Neural progenitor cell (in vitro differentiated cells): ENCODE data around the gene PHAX. TPM values are rescaled to one million over a fixed set of nuclear protein-coding genes. Genes with fewer than 3 reads are reported as not detected.
"Not testable (repeated sequence)": the region's sequence is repeated elsewhere in the genome, so short reads cannot be mapped to it uniquely, and the experiment has no call there.

Source experiments
- DNase-seq: peaks from one replicate; pipeline ENCODE4 v3.0.0-alpha.2; 2016; ENCODE audit warnings: low spot score
- H2AFZ ChIP-seq: fragments of 200-600 bp; sonication (generic); replicated peaks from 2 replicates; pipeline ENCODE4 v1.6.1; 2016; ENCODE audit warnings: antibody characterized with exemption
- H3F3A ChIP-seq: fragments of 200-600 bp; sonication (generic); 2 replicates; pipeline ENCODE4 v1.6.1; 2016; ENCODE audit warnings: antibody characterized with exemption, low read depth
- H3K27ac ChIP-seq: fragments of 200-600 bp; sonication (generic); 2 replicates; pipeline ENCODE4 v1.5.1; 2016; ENCODE audit warnings: mild to moderate bottlenecking
- H3K27me3 ChIP-seq: fragments of 200-600 bp; sonication (generic); 2 replicates; pipeline ENCODE4 v1.6.1; 2016; ENCODE audit warnings: mild to moderate bottlenecking, moderate library complexity
- H3K36me3 ChIP-seq: fragments of 200-600 bp; sonication (generic); 2 replicates; pipeline ENCODE4 v1.5.1; 2016
- H3K4me1 ChIP-seq: fragments of 200-600 bp; sonication (generic); 2 replicates; pipeline ENCODE4 v1.6.1; 2016; ENCODE audit warnings: mixed run types
- H3K4me2 ChIP-seq: fragments of 200-600 bp; sonication (generic); 2 replicates; pipeline ENCODE4 v1.6.1; 2016
- H3K4me3 ChIP-seq: fragments of 200-600 bp; sonication (generic); 2 replicates; pipeline ENCODE4 v1.5.1; 2016
- H3K79me2 ChIP-seq: fragments of 200-600 bp; sonication (generic); 2 replicates; pipeline ENCODE4 v1.6.1; 2016; ENCODE audit warnings: low read depth
- H3K9ac ChIP-seq: fragments of 200-600 bp; sonication (generic); 2 replicates; pipeline ENCODE4 v1.6.1; 2016
- H3K9me3 ChIP-seq: fragments of 200-600 bp; sonication (generic); 2 replicates; pipeline ENCODE4 v1.5.1; 2016; ENCODE audit warnings: low read depth
- H4K20me1 ChIP-seq: fragments of 200-600 bp; sonication (generic); 2 replicates; pipeline ENCODE4 v1.6.1; 2016; ENCODE audit warnings: low read depth
- H3K27ac Mint-ChIP-seq: 3 replicates; pipeline ENCODE4 v1.8.0; 2021; ENCODE audit warnings: mixed read lengths
- H3K27me3 Mint-ChIP-seq: 2 replicates; pipeline ENCODE4 v1.8.0; 2022; ENCODE audit warnings: low read depth, mild to moderate bottlenecking, inconsistent platforms, moderate library complexity, mixed read lengths; ENCODE audit not compliant: insufficient read depth
- H3K36me3 Mint-ChIP-seq: 3 replicates; pipeline ENCODE4 v1.8.0; 2021; ENCODE audit warnings: mixed read lengths
- H3K4me1 Mint-ChIP-seq: 3 replicates; pipeline ENCODE4 v1.8.0; 2021; ENCODE audit warnings: mixed read lengths
- H3K4me3 Mint-ChIP-seq: 3 replicates; pipeline ENCODE4 v1.8.0; 2021; ENCODE audit warnings: mild to moderate bottlenecking, moderate library complexity, mixed read lengths
- H3K9me3 Mint-ChIP-seq: 3 replicates; pipeline ENCODE4 v1.8.0; 2020; ENCODE audit warnings: mixed read lengths
- CTCF ChIP-seq: fragments of 200-600 bp; sonication (generic); IDR thresholded peaks from 2 replicates; pipeline ENCODE4 v1.5.1; 2017; ENCODE audit warnings: antibody characterized with exemption, mild to moderate bottlenecking
- EZH2 ChIP-seq: fragments of 200-600 bp; sonication (generic); IDR thresholded peaks from 2 replicates; pipeline ENCODE4 v1.6.1; 2017; ENCODE audit warnings: antibody characterized with exemption, mild to moderate bottlenecking, moderate library complexity
- EZH2phosphoT487 ChIP-seq: fragments of 200-600 bp; sonication (generic); IDR thresholded peaks from 2 replicates; pipeline ENCODE4 v1.6.1; 2017; ENCODE audit warnings: antibody characterized with exemption
- total RNA-seq: library from RNA; depleted of rRNA; stranded (reverse); fragments of >200 nt; gene quantifications from 2 replicates; pipeline ENCODE4 v1.2.3, GENCODE V29; 2015; ENCODE audit warnings: low replicate concordance

Gene PHAX
- total RNA-seq, 1 donor from 2014 or later: 86.8 TPM

GRCh38 chr5:126597156-126597555 is 3.6 kb upstream of the PHAX start:
- no peak overlapping the region for H3K4me3 ChIP-seq
- H3K27ac ChIP-seq: no peak overlapping the region
- H2AFZ ChIP-seq: no peak overlapping the region
- no peak overlapping the region for H3K9ac ChIP-seq
- no peaks in the 10 kb centered on the region for H3K9me3 ChIP-seq
- peaks cover 23% of the 10 kb centered on the region for H4K20me1 ChIP-seq
- Mint-ChIP-seq H3K9me3 (no peaks in the 10 kb centered on the region), H3K4me3 (no peak overlapping the region), H3K27me3 (peaks cover 3% of the 10 kb centered on the region), H3K27ac (peak overlapping the region; percentile 67), H3K36me3 (peaks cover 6% of the 10 kb centered on the region), H3K4me1 (peaks cover 37% of the 10 kb centered on the region)
- H3F3A ChIP-seq: peaks cover 12% of the 10 kb centered on the region
- H3K79me2 ChIP-seq: peaks cover 40% of the 10 kb centered on the region
- peaks cover 7% of the 10 kb centered on the region for H3K36me3 ChIP-seq
- TF ChIP-seq EZH2phosphoT487 (no peak), EZH2 (no peak), CTCF (no peak)
- no peak overlapping the region for H3K4me2 ChIP-seq
- peaks cover 23% of the 10 kb centered on the region for H3K4me1 ChIP-seq
- no peaks in the 10 kb centered on the region for H3K27me3 ChIP-seq
- DNase-seq: no peak

GRCh38 chr5:126599499-126599898 is 1.2 kb upstream of the PHAX start:
- Mint-ChIP-seq H3K9me3 (no peaks in the 10 kb centered on the region), H3K4me1 (peaks cover 23% of the 10 kb centered on the region), H3K36me3 (peaks cover 11% of the 10 kb centered on the region), H3K27ac (no peak overlapping the region), H3K4me3 (no peak overlapping the region), H3K27me3 (peaks cover 2% of the 10 kb centered on the region)
- peaks cover 9% of the 10 kb centered on the region for H3K36me3 ChIP-seq
- peaks cover 14% of the 10 kb centered on the region for H3F3A ChIP-seq
- no peak for DNase-seq
- no peaks in the 10 kb centered on the region for H3K27me3 ChIP-seq
- H4K20me1 ChIP-seq: peaks cover 25% of the 10 kb centered on the region
- peak overlapping the region; percentile 98 for H2AFZ ChIP-seq
- no peak overlapping the region for H3K9ac ChIP-seq
- no peak overlapping the region for H3K4me2 ChIP-seq
- no peaks in the 10 kb centered on the region for H3K9me3 ChIP-seq
- peaks cover 40% of the 10 kb centered on the region for H3K79me2 ChIP-seq
- H3K27ac ChIP-seq: no peak overlapping the region
- peaks cover 10% of the 10 kb centered on the region for H3K4me1 ChIP-seq
- H3K4me3 ChIP-seq: no peak overlapping the region
- TF ChIP-seq CTCF: no peak
- no peak for TF ChIP-seq EZH2phosphoT487
- no peak for TF ChIP-seq EZH2

GRCh38 chr5:126599971-126600630 is 646 bp upstream of the PHAX start:
- not testable (repeated sequence) for H3F3A ChIP-seq, H3K27me3 Mint-ChIP-seq, DNase-seq, H3K36me3 ChIP-seq, H3K9me3 Mint-ChIP-seq, H3K9me3 ChIP-seq, H3K27ac ChIP-seq, H3K27me3 ChIP-seq
- H3K9ac ChIP-seq: peak overlapping the region; percentile 18
- H3K79me2 ChIP-seq: peaks cover 44% of the 10 kb centered on the region
- peaks cover 10% of the 10 kb centered on the region for H3K4me1 ChIP-seq
- peak overlapping the region; percentile 83 for H3K4me3 ChIP-seq
- H3K4me2 ChIP-seq: peak overlapping the region; percentile 89
- H3K36me3 Mint-ChIP-seq: peaks cover 12% of the 10 kb centered on the region
- H4K20me1 ChIP-seq: peaks cover 28% of the 10 kb centered on the region
- peak overlapping the region; percentile 99 for H3K4me3 Mint-ChIP-seq
- peak overlapping the region; percentile 75 for H3K27ac Mint-ChIP-seq
- H3K4me1 Mint-ChIP-seq: peaks cover 23% of the 10 kb centered on the region
- peak overlapping the region; percentile 98 for H2AFZ ChIP-seq

- Mint-ChIP-seq H3K4me1 (peaks cover 22% of the 10 kb centered on the region), H3K27me3 (no peaks in the 10 kb centered on the region), H3K36me3 (peaks cover 18% of the 10 kb centered on the region), H3K4me3 (no peak overlapping the region), H3K9me3 (no peaks in the 10 kb centered on the region), H3K27ac (no peak overlapping the region)
- no peak for TF ChIP-seq CTCF
- Histone ChIP-seq H3K9me3 (no peaks in the 10 kb centered on the region), H3K27me3 (no peaks in the 10 kb centered on the region), H3K9ac (no peak overlapping the region), H3K79me2 (peaks cover 78% of the 10 kb centered on the region), H3K4me1 (peaks cover 10% of the 10 kb centered on the region), H2AFZ (no peak overlapping the region), H3K4me3 (no peak overlapping the region), H4K20me1 (peaks cover 59% of the 10 kb centered on the region), H3F3A (peaks cover 9% of the 10 kb centered on the region), H3K27ac (no peak overlapping the region), H3K36me3 (peaks cover 21% of the 10 kb centered on the region), H3K4me2 (no peak overlapping the region)
- no peak for DNase-seq
Measured at GRCh38 chr5:126603402-126603991, 2.8 kb downstream of the PHAX start.
